Common myeloid progenitor, CD34-positive (primary cell): ENCODE results near the gene RAB3GAP2.
A peak's percentile ranks its signal among the peaks of the same experiment; 100 is the strongest.

ENCODE experiments used
- CTCF ChIA-PET: fragments of 350-600 bp; sonication (Branson Sonifier 250); formaldehyde crosslinking; loops from one replicate; lab custom pipeline; 2021; ENCODE audit warnings: antibody characterized with exemption; lab: Charles Lee
- POLR2A ChIA-PET: fragments of 350-600 bp; sonication (Branson Sonifier 250); formaldehyde crosslinking; loops from one replicate; lab custom pipeline; 2021; ENCODE audit warnings: antibody characterized with exemption; lab: Charles Lee
- DNase-seq, 3 donors: peaks; one replicate each; pipeline versions ENCODE4 v3.0.0 to v3.0.0-alpha.2; 2013
- H3K27ac ChIP-seq, 2 experiments: 1 replicate in 1 of 2; 2 replicates in 1 of 2; pipeline ENCODE4 v1.7.0; 2013; ENCODE audit warnings: inconsistent platforms in 2 of 2, low read length in 2 of 2, mild to moderate bottlenecking in 2 of 2, low read depth in 1 of 2, moderate library complexity in 1 of 2; ENCODE audit not compliant: severe bottlenecking in 2 of 2, insufficient read depth in 1 of 2, poor library complexity in 1 of 2
- H3K27me3 ChIP-seq, 5 experiments: replicated peaks in 2 of 5; 1 replicate in 3 of 5; 2 replicates in 2 of 5; pipeline versions ENCODE4 v1.6.1 to v1.7.0; 2013; ENCODE audit warnings: low read length in 4 of 5, mild to moderate bottlenecking in 2 of 5, moderate library complexity in 2 of 5, inconsistent platforms in 1 of 5; ENCODE audit not compliant: insufficient read depth in 5 of 5, control insufficient read depth in 4 of 5
- H3K36me3 ChIP-seq, 4 experiments: 1 replicate in 2 of 4; 2 replicates in 2 of 4; pipeline versions ENCODE4 v1.6.1 to v1.7.0; 2013; ENCODE audit warnings: low read length in 3 of 4, control low read depth in 1 of 4, mild to moderate bottlenecking in 1 of 4; ENCODE audit not compliant: control insufficient read depth in 4 of 4, insufficient read depth in 4 of 4
- H3K4me1 ChIP-seq, 4 experiments: 1 replicate in 3 of 4; 2 replicates in 1 of 4; pipeline versions ENCODE4 v1.6.1 to v1.7.1; 2013; ENCODE audit warnings: low read length in 3 of 4, mild to moderate bottlenecking in 3 of 4, control low read depth in 1 of 4, inconsistent platforms in 1 of 4, moderate library complexity in 1 of 4; ENCODE audit not compliant: control insufficient read depth in 4 of 4, insufficient read depth in 4 of 4; ENCODE audit errors: control extremely low read depth in 1 of 4
- H3K4me3 ChIP-seq, 7 experiments: 1 replicate in 4 of 7; 2 replicates in 3 of 7; pipeline versions ENCODE4 v1.5.1 to v1.7.0; 2013; ENCODE audit warnings: mild to moderate bottlenecking in 7 of 7, low read length in 6 of 7, moderate library complexity in 6 of 7, inconsistent platforms in 2 of 7, low read depth in 2 of 7, control low read depth in 1 of 7; ENCODE audit not compliant: insufficient read depth in 4 of 7, control insufficient read depth in 1 of 7; ENCODE audit errors: extremely low read depth in 1 of 7
- H3K9me3 ChIP-seq, 5 experiments: 1 replicate in 4 of 5; 2 replicates in 1 of 5; pipeline versions ENCODE4 v1.6.1 to v1.7.1; 2013; ENCODE audit warnings: low read length in 4 of 5, mild to moderate bottlenecking in 2 of 5, inconsistent platforms in 1 of 5, low read depth in 1 of 5, moderate library complexity in 1 of 5; ENCODE audit not compliant: control insufficient read depth in 4 of 5, insufficient read depth in 2 of 5; ENCODE audit errors: control extremely low read depth in 1 of 5
- WGBS: methylation state at CpG from one replicate; pipeline ENCODE4 v1.1.5; 2013; ENCODE audit not compliant: insufficient coverage; 5-methylcytosine and 5-hydroxymethylcytosine counted together

RAB3GAP2 gene

GRCh38 chr1:220198186-220199005, 73.9 kb downstream of the RAB3GAP2 start:
- H3K27me3 ChIP-seq: no peaks in the 10 kb centered on the region
- peaks cover 8 to 36% (median 23%) of the 10 kb centered on the region in 4 experiments for H3K36me3 ChIP-seq
- no peaks in the 10 kb centered on the region for H3K9me3 ChIP-seq
- no peak overlapping the region for H3K4me3 ChIP-seq
- H3K27ac ChIP-seq: no peak overlapping the region
- ChIA-PET CTCF (interaction anchor here (1.3 to 1.5 kb wide), 2 partner anchors 13 to 21 kb away, joined by 3 to 4 read pairs; no protein-coding TSS in a partner anchor), POLR2A (no interaction called here)
- H3K4me1 ChIP-seq: no peaks in the 10 kb centered on the region
- no CpG with 5 or more reads among the region's 5 CpGs for WGBS
- no peak for DNase-seq

GRCh38 chr1:220195701-220196100, 76.6 kb downstream of the RAB3GAP2 start:
- H3K9me3 ChIP-seq: no peaks in the 10 kb centered on the region
- POLR2A ChIA-PET: interaction anchor here (0.6 kb wide), 1 partner anchor 585 kb away, joined by 3 read pairs; no protein-coding TSS in a partner anchor
- no peak overlapping the region for H3K27ac ChIP-seq
- no peaks in the 10 kb centered on the region for H3K4me1 ChIP-seq
- DNase-seq: no peak
- H3K27me3 ChIP-seq: no peaks in the 10 kb centered on the region
- H3K4me3 ChIP-seq: no peak overlapping the region
- H3K36me3 ChIP-seq: peaks cover 18 to 44% (median 32%) of the 10 kb centered on the region in 4 experiments
- CTCF ChIA-PET: interaction anchor here (0.6 to 1.2 kb wide), 3 partner anchors 12 to 283 kb away, joined by 3 read pairs; no protein-coding TSS in a partner anchor

GRCh38 chr1:220189750-220190347, 82.4 kb downstream of the RAB3GAP2 start:
- no peaks in the 10 kb centered on the region for H3K9me3 ChIP-seq
- ChIA-PET CTCF (interaction anchor here (1.0 to 1.7 kb wide), 4 partner anchors 12 to 65 kb away, joined by 3 to 5 read pairs (median 4); no protein-coding TSS in a partner anchor), POLR2A (no interaction called here)
- DNase-seq: peak; percentile 18 to 37 (median 32)
- H3K36me3 ChIP-seq: peaks cover 17 to 54% (median 39%) of the 10 kb centered on the region in 4 experiments
- no peaks in the 10 kb centered on the region for H3K4me1 ChIP-seq
- no peaks in the 10 kb centered on the region for H3K27me3 ChIP-seq
- no peak overlapping the region for H3K27ac ChIP-seq
- H3K4me3 ChIP-seq: no peak overlapping the region
- no CpG with 5 or more reads among the region's 1 CpG for WGBS

GRCh38 chr1:220188538-220188937, 83.7 kb downstream of the RAB3GAP2 start:
- H3K4me1 ChIP-seq: no peaks in the 10 kb centered on the region
- DNase-seq: no peak
- no CpG with 5 or more reads among the region's 2 CpGs for WGBS
- H3K9me3 ChIP-seq: no peaks in the 10 kb centered on the region
- no peak overlapping the region for H3K4me3 ChIP-seq
- ChIA-PET POLR2A (interaction anchor here (0.7 kb wide), 1 partner anchor 28 kb away, joined by 4 read pairs; no protein-coding TSS in a partner anchor), CTCF (interaction anchor here (1.0 to 1.7 kb wide), 4 partner anchors 13 to 615 kb away, joined by 3 to 5 read pairs (median 4); no protein-coding TSS in a partner anchor)
- no peaks in the 10 kb centered on the region for H3K27me3 ChIP-seq
- H3K36me3 ChIP-seq: peaks cover 15 to 51% (median 35%) of the 10 kb centered on the region in 4 experiments
- H3K27ac ChIP-seq: no peak overlapping the region

GRCh38 chr1:220186752-220187151, 85.5 kb downstream of the RAB3GAP2 start:
- H3K9me3 ChIP-seq: no peaks in the 10 kb centered on the region
- POLR2A ChIA-PET: interaction anchor here (1.0 kb wide), 1 partner anchor 40 kb away, joined by 3 read pairs; no protein-coding TSS in a partner anchor
- 100% methylated on average over 1 of the region's 2 CpGs for WGBS
- H3K27ac ChIP-seq: no peak overlapping the region
- H3K36me3 ChIP-seq: peaks cover 10 to 49% (median 34%) of the 10 kb centered on the region in 4 experiments
- no peaks in the 10 kb centered on the region for H3K27me3 ChIP-seq
- CTCF ChIA-PET: interaction anchor here (0.8 to 1.7 kb wide), 3 partner anchors 15 to 590 kb away, joined by 3 to 4 read pairs (median 3); no protein-coding TSS in a partner anchor
- DNase-seq: no peak
- H3K4me1 ChIP-seq: no peaks in the 10 kb centered on the region
- no peak overlapping the region for H3K4me3 ChIP-seq

GRCh38 chr1:220184506-220184905, 87.7 kb downstream of the RAB3GAP2 start:
- no peaks in the 10 kb centered on the region for H3K9me3 ChIP-seq
- POLR2A ChIA-PET: no interaction called here
- CTCF ChIA-PET: interaction anchor here (0.7 to 1.4 kb wide), 2 partner anchors 14 to 607 kb away, joined by 3 read pairs; no protein-coding TSS in a partner anchor
- no CpG with 5 or more reads among the region's 1 CpG for WGBS
- H3K27ac ChIP-seq: no peak overlapping the region
- H3K4me3 ChIP-seq: no peak overlapping the region
- no peaks in the 10 kb centered on the region for H3K27me3 ChIP-seq
- H3K36me3 ChIP-seq: peaks cover 16 to 58% (median 40%) of the 10 kb centered on the region in 4 experiments
- no peaks in the 10 kb centered on the region for H3K4me1 ChIP-seq
- no peak for DNase-seq
